HEK293 (cell line): ENCODE measurements around the gene TSC2.
A peak's percentile ranks its signal among the peaks of the same experiment; 100 is the strongest.

ENCODE experiments used
- BCL11A ChIP-seq: fragments of 450-650 bp; formaldehyde crosslinking; IDR thresholded peaks from 2 replicates; pipeline ENCODE4 v1.5.1; 2016; ENCODE audit warnings: low read depth, missing biosample characterization, missing genetic modification characterization
- KLF16 ChIP-seq: fragments of 450-650 bp; formaldehyde crosslinking; IDR thresholded peaks from 2 replicates; pipeline ENCODE4 v1.5.1; 2017; ENCODE audit warnings: missing biosample characterization, missing genetic modification characterization
- ZBTB17 ChIP-seq: fragments of 450-650 bp; formaldehyde crosslinking; IDR thresholded peaks from 2 replicates; pipeline ENCODE4 v1.5.1; 2016; ENCODE audit warnings: missing biosample characterization, missing genetic modification characterization
- ZEB2 ChIP-seq: fragments of 450-650 bp; formaldehyde crosslinking; IDR thresholded peaks from 2 replicates; pipeline ENCODE4 v1.5.1; 2016; ENCODE audit warnings: missing biosample characterization, missing genetic modification characterization
- ZFHX2 ChIP-seq: fragments of 450-650 bp; formaldehyde crosslinking; conservative IDR thresholded peaks from 2 replicates; pipeline ENCODE4 v1.5.1; 2016; ENCODE audit warnings: missing biosample characterization, missing genetic modification characterization
- ZFP41 ChIP-seq: fragments of 450-650 bp; formaldehyde crosslinking; IDR thresholded peaks from 2 replicates; pipeline ENCODE4 v1.5.1; 2016; ENCODE audit warnings: missing biosample characterization, missing genetic modification characterization, borderline replicate concordance
- ZIC2 ChIP-seq: fragments of 450-650 bp; formaldehyde crosslinking; IDR thresholded peaks from 2 replicates; pipeline ENCODE4 v1.5.1; 2016; ENCODE audit warnings: missing biosample characterization, missing genetic modification characterization
- ZNF133 ChIP-seq: fragments of 450-650 bp; formaldehyde crosslinking; IDR thresholded peaks from 2 replicates; pipeline ENCODE4 v1.5.1; 2016; ENCODE audit warnings: missing biosample characterization, missing genetic modification characterization
- ZNF140 ChIP-seq: fragments of 450-650 bp; formaldehyde crosslinking; IDR thresholded peaks from 2 replicates; pipeline ENCODE4 v1.5.1; 2016; ENCODE audit warnings: missing biosample characterization, missing genetic modification characterization
- ZNF19 ChIP-seq: fragments of 450-650 bp; formaldehyde crosslinking; IDR thresholded peaks from 2 replicates; pipeline ENCODE4; 2016; ENCODE audit warnings: missing biosample characterization, missing genetic modification characterization, low read depth
- ZNF302 ChIP-seq: fragments of 450-650 bp; formaldehyde crosslinking; IDR thresholded peaks from 2 replicates; pipeline ENCODE4 v1.5.1; 2016; ENCODE audit warnings: missing biosample characterization, missing genetic modification characterization, low read depth
- ZNF366 ChIP-seq: fragments of 450-650 bp; formaldehyde crosslinking; conservative IDR thresholded peaks from 2 replicates; pipeline ENCODE4 v1.5.1; 2016; ENCODE audit warnings: missing biosample characterization, missing genetic modification characterization
- ZNF37A ChIP-seq: fragments of 450-650 bp; IDR thresholded peaks from 2 replicates; pipeline ENCODE4 v1.5.1; 2018; ENCODE audit warnings: missing biosample characterization, missing genetic modification characterization
- ZNF510 ChIP-seq: fragments of 450-650 bp; formaldehyde crosslinking; IDR thresholded peaks from 2 replicates; pipeline ENCODE4 v1.5.1; 2018; ENCODE audit warnings: mild to moderate bottlenecking, missing genetic modification characterization, missing biosample characterization; ENCODE audit not compliant: insufficient replicate concordance
- ZNF544 ChIP-seq: fragments of 450-650 bp; formaldehyde crosslinking; IDR thresholded peaks from 2 replicates; pipeline ENCODE4 v1.5.0; 2017; ENCODE audit warnings: missing biosample characterization, missing genetic modification characterization
- ZNF585B ChIP-seq: fragments of 450-650 bp; formaldehyde crosslinking; IDR thresholded peaks from 2 replicates; pipeline ENCODE4 v1.5.1; 2016; ENCODE audit warnings: missing biosample characterization, missing genetic modification characterization
- ZNF624 ChIP-seq: fragments of 450-650 bp; formaldehyde crosslinking; IDR thresholded peaks from 2 replicates; pipeline ENCODE4 v1.5.1; 2017; ENCODE audit warnings: missing biosample characterization, missing genetic modification characterization
- ZNF670 ChIP-seq: fragments of 450-650 bp; formaldehyde crosslinking; IDR thresholded peaks from 2 replicates; pipeline ENCODE4 v1.5.1; 2016; ENCODE audit warnings: missing biosample characterization, missing genetic modification characterization, low read depth
- ZNF677 ChIP-seq: fragments of 450-650 bp; IDR thresholded peaks from 2 replicates; pipeline ENCODE4 v1.5.0; 2018; ENCODE audit warnings: missing biosample characterization, mild to moderate bottlenecking, missing genetic modification characterization, moderate library complexity
- ZNF76 ChIP-seq: fragments of 450-650 bp; formaldehyde crosslinking; IDR thresholded peaks from 2 replicates; pipeline ENCODE4; 2016; ENCODE audit warnings: low read depth, missing biosample characterization, missing genetic modification characterization, borderline replicate concordance
- ZNF792 ChIP-seq: fragments of 450-650 bp; formaldehyde crosslinking; IDR thresholded peaks from 2 replicates; pipeline ENCODE4 v1.5.1; 2016; ENCODE audit warnings: missing biosample characterization, missing genetic modification characterization
- ZNF830 ChIP-seq: fragments of 450-650 bp; IDR thresholded peaks from 2 replicates; pipeline ENCODE4 v1.5.0; 2018; ENCODE audit warnings: missing biosample characterization, missing genetic modification characterization, low read depth, mild to moderate bottlenecking, moderate library complexity
- TF ChIP-seq, protein P1 (sequence below): fragments of 450-650 bp; formaldehyde crosslinking; IDR thresholded peaks from 2 replicates; pipeline ENCODE4 v1.5.1; 2016; ENCODE audit warnings: missing biosample characterization, missing genetic modification characterization, low read depth
- TF ChIP-seq, protein P2 (sequence below): fragments of 450-650 bp; formaldehyde crosslinking; conservative IDR thresholded peaks from 2 replicates; pipeline ENCODE4 v1.5.1; 2016; ENCODE audit warnings: low read depth, missing biosample characterization, missing genetic modification characterization
- TF ChIP-seq, protein P3 (sequence below): fragments of 450-650 bp; formaldehyde crosslinking; IDR thresholded peaks from 2 replicates; pipeline ENCODE4 v1.5.1; 2017; ENCODE audit warnings: missing biosample characterization, missing genetic modification characterization
- TF ChIP-seq, protein P4 (sequence below): fragments of 450-650 bp; formaldehyde crosslinking; IDR thresholded peaks from 2 replicates; pipeline ENCODE4 v1.5.1; 2016; ENCODE audit warnings: missing biosample characterization, missing genetic modification characterization
- TF ChIP-seq, protein P5 (sequence below): fragments of 450-650 bp; formaldehyde crosslinking; IDR thresholded peaks from 2 replicates; pipeline ENCODE4 v1.5.1; 2016; ENCODE audit warnings: missing biosample characterization, missing genetic modification characterization

The TSC2 gene

DNA sequence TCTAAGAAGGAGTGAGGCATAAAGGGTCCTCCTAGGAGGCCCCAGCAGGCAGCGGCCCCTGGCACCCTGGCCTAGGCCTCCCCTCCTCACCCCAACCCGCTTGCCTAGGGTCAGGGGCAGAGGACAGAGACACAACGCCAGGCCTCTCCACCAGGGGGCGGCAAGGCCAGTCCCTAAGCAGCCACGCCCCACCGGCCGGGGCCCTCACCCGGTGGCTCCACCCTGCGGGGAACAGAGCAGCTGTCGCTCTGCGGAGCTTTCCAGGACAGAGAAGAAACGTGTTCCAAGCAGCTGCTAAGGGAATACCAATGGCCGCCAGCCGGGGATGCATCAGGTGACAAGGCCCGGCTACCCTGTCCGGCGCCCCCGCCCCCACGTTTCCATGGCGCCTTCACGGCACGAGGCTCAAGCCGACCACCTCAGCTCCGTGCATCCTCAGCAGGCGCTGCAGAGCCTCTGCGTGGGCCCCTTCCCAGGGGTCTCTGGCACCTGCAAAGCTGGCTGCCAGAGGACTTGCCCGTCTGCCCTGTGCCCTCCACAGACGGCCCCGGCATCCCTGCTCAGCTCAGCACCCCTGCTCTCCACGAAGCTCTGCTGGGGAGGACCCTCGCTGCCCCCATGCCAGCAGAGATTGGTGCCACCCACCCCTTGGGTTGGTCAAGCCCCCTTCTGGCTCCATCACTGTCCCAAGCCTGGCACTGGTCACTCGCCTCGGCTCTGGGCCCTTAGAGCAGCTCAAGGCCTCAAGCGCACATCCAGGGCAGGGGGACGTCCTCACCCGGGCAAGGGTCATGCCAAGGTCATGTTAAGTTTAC, 43.8 kb upstream of the TSC2 start (continued):
- TF ChIP-seq, protein P1, sequence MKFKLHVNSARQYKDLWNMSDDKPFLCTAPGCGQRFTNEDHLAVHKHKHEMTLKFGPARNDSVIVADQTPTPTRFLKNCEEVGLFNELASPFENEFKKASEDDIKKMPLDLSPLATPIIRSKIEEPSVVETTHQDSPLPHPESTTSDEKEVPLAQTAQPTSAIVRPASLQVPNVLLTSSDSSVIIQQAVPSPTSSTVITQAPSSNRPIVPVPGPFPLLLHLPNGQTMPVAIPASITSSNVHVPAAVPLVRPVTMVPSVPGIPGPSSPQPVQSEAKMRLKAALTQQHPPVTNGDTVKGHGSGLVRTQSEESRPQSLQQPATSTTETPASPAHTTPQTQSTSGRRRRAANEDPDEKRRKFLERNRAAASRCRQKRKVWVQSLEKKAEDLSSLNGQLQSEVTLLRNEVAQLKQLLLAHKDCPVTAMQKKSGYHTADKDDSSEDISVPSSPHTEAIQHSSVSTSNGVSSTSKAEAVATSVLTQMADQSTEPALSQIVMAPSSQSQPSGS: no peak
- TF ChIP-seq ZNF302 (tag by site-specific recombination) (no peak), ZNF670 (tag by site-specific recombination) (no peak), ZNF510 (tag by site-specific recombination) (no peak), ZBTB17 (peak; percentile 78), ZNF544 (tag by site-specific recombination) (no peak), ZIC2 (peak; percentile 62), ZNF624 (tag by site-specific recombination) (no peak), ZNF140 (tag by site-specific recombination) (no peak), ZNF792 (tag by site-specific recombination) (no peak), ZEB2 (tag by site-specific recombination) (peak; percentile 77), ZNF366 (no peak), ZNF133 (tag by site-specific recombination) (no peak), ZNF37A (tag by site-specific recombination) (no peak), ZNF830 (tag by site-specific recombination) (no peak), ZNF585B (tag by site-specific recombination) (no peak), BCL11A (tag by site-specific recombination) (no peak), ZFP41 (tag by site-specific recombination) (no peak), ZNF19 (tag by site-specific recombination) (no peak), ZNF76 (tag by site-specific recombination) (no peak), KLF16 (tag by site-specific recombination) (peak; percentile 87), ZFHX2 (tag by site-specific recombination) (no peak), ZNF677 (tag by site-specific recombination) (no peak)
- TF ChIP-seq, protein P2, sequence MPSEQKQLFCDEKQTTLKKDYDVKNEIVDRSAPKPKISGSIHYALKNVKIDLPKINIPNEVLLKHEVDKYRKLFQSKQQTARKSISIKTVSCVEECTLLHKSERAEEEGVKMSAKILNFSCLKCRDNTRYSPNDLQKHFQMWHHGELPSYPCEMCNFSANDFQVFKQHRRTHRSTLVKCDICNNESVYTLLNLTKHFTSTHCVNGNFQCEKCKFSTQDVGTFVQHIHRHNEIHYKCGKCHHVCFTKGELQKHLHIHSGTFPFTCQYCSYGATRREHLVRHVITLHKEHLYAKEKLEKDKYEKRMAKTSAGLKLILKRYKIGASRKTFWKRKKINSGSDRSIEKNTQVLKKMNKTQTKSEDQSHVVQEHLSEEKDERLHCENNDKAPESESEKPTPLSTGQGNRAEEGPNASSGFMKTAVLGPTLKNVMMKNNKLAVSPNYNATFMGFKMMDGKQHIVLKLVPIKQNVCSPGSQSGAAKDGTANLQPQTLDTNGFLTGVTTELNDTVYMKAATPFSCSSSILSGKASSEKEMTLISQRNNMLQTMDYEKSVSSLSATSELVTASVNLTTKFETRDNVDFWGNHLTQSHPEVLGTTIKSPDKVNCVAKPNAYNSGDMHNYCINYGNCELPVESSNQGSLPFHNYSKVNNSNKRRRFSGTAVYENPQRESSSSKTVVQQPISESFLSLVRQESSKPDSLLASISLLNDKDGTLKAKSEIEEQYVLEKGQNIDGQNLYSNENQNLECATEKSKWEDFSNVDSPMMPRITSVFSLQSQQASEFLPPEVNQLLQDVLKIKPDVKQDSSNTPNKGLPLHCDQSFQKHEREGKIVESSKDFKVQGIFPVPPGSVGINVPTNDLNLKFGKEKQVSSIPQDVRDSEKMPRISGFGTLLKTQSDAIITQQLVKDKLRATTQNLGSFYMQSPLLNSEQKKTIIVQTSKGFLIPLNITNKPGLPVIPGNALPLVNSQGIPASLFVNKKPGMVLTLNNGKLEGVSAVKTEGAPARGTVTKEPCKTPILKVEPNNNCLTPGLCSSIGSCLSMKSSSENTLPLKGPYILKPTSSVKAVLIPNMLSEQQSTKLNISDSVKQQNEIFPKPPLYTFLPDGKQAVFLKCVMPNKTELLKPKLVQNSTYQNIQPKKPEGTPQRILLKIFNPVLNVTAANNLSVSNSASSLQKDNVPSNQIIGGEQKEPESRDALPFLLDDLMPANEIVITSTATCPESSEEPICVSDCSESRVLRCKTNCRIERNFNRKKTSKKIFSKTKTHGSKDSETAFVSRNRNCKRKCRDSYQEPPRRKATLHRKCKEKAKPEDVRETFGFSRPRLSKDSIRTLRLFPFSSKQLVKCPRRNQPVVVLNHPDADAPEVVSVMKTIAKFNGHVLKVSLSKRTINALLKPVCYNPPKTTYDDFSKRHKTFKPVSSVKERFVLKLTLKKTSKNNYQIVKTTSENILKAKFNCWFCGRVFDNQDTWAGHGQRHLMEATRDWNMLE (tag by site-specific recombination): no peak
- TF ChIP-seq, protein P3, sequence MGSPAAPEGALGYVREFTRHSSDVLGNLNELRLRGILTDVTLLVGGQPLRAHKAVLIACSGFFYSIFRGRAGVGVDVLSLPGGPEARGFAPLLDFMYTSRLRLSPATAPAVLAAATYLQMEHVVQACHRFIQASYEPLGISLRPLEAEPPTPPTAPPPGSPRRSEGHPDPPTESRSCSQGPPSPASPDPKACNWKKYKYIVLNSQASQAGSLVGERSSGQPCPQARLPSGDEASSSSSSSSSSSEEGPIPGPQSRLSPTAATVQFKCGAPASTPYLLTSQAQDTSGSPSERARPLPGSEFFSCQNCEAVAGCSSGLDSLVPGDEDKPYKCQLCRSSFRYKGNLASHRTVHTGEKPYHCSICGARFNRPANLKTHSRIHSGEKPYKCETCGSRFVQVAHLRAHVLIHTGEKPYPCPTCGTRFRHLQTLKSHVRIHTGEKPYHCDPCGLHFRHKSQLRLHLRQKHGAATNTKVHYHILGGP (tag by site-specific recombination): peak; percentile 81
- TF ChIP-seq, protein P4, sequence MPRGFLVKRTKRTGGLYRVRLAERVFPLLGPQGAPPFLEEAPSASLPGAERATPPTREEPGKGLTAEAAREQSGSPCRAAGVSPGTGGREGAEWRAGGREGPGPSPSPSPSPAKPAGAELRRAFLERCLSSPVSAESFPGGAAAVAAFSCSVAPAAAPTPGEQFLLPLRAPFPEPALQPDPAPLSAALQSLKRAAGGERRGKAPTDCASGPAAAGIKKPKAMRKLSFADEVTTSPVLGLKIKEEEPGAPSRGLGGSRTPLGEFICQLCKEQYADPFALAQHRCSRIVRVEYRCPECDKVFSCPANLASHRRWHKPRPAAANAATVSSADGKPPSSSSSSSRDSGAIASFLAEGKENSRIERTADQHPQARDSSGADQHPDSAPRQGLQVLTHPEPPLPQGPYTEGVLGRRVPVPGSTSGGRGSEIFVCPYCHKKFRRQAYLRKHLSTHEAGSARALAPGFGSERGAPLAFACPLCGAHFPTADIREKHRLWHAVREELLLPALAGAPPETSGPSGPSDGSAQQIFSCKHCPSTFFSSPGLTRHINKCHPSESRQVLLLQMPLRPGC (tag by site-specific recombination): no peak
- TF ChIP-seq, protein P5, sequence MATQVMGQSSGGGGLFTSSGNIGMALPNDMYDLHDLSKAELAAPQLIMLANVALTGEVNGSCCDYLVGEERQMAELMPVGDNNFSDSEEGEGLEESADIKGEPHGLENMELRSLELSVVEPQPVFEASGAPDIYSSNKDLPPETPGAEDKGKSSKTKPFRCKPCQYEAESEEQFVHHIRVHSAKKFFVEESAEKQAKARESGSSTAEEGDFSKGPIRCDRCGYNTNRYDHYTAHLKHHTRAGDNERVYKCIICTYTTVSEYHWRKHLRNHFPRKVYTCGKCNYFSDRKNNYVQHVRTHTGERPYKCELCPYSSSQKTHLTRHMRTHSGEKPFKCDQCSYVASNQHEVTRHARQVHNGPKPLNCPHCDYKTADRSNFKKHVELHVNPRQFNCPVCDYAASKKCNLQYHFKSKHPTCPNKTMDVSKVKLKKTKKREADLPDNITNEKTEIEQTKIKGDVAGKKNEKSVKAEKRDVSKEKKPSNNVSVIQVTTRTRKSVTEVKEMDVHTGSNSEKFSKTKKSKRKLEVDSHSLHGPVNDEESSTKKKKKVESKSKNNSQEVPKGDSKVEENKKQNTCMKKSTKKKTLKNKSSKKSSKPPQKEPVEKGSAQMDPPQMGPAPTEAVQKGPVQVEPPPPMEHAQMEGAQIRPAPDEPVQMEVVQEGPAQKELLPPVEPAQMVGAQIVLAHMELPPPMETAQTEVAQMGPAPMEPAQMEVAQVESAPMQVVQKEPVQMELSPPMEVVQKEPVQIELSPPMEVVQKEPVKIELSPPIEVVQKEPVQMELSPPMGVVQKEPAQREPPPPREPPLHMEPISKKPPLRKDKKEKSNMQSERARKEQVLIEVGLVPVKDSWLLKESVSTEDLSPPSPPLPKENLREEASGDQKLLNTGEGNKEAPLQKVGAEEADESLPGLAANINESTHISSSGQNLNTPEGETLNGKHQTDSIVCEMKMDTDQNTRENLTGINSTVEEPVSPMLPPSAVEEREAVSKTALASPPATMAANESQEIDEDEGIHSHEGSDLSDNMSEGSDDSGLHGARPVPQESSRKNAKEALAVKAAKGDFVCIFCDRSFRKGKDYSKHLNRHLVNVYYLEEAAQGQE (tag by site-specific recombination): peak; percentile 53; the same call in 1 of the 2 replicates
